Measurements from ENCODE around the gene COX8A.

COX8A gene

GRCh38 chr11:64021757-64022093 is 47.3 kb downstream of the COX8A start:
- DNase-seq (ENCODE audit: low spot score): no peak

GRCh38 chr11:64022125-64022784 is 47.8 kb downstream of the COX8A start:
- no peak for DNase-seq (ENCODE audit: low spot score)

- no peak for DNase-seq (ENCODE audit: low spot score)
These were observed 49.6 kb downstream of the COX8A start for GRCh38 chr11:64023712-64024710.

GRCh38 chr11:64025205-64025604 is 50.8 kb downstream of the COX8A start:
- DNase-seq (ENCODE audit: low spot score): no peak

All from kidney tubule cell (primary cell).